Measurements from ENCODE around the gene PGK2. TPM values are rescaled to one million over a fixed set of nuclear protein-coding genes. Genes with fewer than 3 reads are reported as not detected.

Gene PGK2
- total RNA-seq, 2 donors from 2014 or later = not detected

DNA sequence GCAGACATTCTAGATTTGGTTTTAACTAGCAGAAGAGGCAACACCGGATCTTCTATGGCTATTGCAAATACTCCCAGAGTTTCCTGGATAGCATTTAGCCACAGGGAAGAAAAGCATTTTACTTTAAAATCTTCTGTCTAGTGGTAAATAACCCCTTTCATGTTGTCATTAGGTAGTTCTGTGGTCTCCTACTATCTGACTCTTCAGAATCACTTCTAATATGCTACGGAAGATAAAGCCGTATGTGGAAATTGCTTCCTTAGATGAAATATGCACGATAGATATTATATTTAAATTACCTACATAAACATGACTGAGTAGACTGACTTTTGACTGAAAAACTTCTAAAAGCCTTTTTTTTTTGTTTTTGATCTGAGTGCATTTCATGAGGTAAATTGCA is 43.7 kb downstream of the PGK2 start:
- ATAC-seq (no peak), DNase-seq (no peak)
- intact Hi-C loops (cut with DNase I) = no loop called here

DNA sequence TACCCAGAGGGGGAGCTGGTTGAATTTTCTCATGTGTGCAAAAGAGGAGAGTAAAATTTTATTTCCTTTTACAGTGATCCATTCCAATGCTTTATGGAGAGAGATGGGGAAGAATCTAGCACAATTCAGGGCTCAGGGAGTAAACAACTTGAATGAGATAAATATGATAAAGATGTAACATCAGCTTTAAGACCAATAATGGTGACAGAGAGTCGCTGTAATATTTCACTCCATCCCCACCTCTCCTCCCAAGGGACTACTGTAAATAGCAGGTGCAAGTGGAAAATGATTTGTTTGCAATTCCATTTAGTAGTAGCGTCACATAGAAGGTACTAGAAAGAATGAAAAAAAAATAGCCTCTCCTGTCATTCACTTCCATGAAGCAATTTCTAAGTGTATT is 47.7 kb downstream of the PGK2 start:
- intact Hi-C loops (cut with DNase I) = no loop called here

DNA sequence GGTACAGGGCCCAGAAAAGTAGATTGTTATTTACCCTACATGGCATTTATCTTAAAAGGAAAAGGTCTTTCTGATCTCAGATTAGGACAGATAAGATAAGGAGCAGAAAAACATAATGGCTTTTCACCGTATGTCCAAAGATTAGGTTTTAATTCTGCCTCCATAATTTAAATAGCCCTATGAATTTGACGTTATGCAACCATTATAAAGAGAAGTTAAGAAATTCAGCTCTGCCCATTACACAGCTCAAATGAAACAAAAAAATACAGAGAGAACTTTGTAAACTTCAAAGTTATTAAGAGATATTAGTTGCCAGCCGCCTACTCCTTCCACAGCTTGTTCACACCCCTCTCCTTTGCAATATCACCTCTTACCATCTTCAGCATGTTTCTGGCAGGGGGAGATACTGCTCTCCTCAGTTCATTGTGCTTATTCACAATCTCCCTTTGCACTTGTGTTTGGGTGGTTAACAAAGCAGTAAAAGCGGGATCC is 51.0 kb downstream of the PGK2 start:
- intact Hi-C loops (cut with DNase I) = no loop called here
- ATAC-seq (no peak), DNase-seq (no peak)

More for the DNA sequence above, 47.7 kb downstream of the PGK2 start:
- DNase-seq = no peak
- ATAC-seq = no peak

Other genes with a start within 250 kb of the PGK2 start
- gene C6orf141, start 236.6 kb downstream of the PGK2 start, total RNA-seq = 1 to 10 TPM in 1 of 2 donors, under 1 TPM in 1; 0.35 to 1.1 TPM
- under 1 TPM; 0.60 to 0.97 TPM for gene RHAG, start 150.4 kb downstream of the PGK2 start, total RNA-seq
- not detected for gene CRISP2, start 73.7 kb downstream of the PGK2 start, total RNA-seq
- gene CRISP3, start 42.9 kb downstream of the PGK2 start, total RNA-seq = not detected
- gene CRISP1, start 79.2 kb upstream of the PGK2 start, total RNA-seq = not detected
- not detected for gene DEFB114, start 176.9 kb upstream of the PGK2 start, total RNA-seq
- not detected for gene DEFB113, start 182.3 kb upstream of the PGK2 start, total RNA-seq
- not detected for gene DEFB110, start 234.7 kb upstream of the PGK2 start, total RNA-seq

Data from left cardiac atrium (tissue), 4 donors.